Measurements from ENCODE around the gene TLCD1.
"Not testable (repeated sequence)": the region's sequence is repeated elsewhere in the genome, so short reads cannot be mapped to it uniquely, and the experiment has no call there.

TLCD1 gene

DNA sequence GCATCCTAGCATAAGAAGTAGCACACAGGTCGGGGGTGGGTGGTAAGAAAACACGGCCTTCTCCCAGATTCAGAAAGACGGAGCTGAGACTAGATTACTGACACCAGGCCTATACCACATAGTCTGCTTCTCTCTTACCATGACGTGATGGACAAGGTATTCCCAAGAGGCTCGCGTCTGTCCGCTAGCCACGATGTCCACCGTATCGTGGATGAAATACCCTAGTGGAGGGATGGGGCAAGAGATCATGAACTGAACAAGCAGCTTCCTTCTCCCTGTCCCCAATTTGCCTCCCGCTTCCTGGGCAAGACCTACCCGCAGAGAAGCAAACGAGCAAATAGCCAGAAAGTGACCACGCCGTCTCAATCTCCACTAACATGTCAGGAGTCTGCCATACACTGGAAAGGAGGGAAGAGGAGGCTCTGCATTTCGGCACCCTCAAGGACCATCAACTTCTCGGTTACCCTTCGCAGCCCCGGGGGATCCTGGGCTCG, 820 bp downstream of the TLCD1 start:
- TF ChIP-seq, protein P1, sequence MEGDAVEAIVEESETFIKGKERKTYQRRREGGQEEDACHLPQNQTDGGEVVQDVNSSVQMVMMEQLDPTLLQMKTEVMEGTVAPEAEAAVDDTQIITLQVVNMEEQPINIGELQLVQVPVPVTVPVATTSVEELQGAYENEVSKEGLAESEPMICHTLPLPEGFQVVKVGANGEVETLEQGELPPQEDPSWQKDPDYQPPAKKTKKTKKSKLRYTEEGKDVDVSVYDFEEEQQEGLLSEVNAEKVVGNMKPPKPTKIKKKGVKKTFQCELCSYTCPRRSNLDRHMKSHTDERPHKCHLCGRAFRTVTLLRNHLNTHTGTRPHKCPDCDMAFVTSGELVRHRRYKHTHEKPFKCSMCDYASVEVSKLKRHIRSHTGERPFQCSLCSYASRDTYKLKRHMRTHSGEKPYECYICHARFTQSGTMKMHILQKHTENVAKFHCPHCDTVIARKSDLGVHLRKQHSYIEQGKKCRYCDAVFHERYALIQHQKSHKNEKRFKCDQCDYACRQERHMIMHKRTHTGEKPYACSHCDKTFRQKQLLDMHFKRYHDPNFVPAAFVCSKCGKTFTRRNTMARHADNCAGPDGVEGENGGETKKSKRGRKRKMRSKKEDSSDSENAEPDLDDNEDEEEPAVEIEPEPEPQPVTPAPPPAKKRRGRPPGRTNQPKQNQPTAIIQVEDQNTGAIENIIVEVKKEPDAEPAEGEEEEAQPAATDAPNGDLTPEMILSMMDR (IDR thresholded peaks at IDR 0.05): no peak
- no peak for DNase-seq (ENCODE audit: low spot score)
- peak overlapping the region; percentile 87 for H3K4me3 ChIP-seq
- H3K27ac ChIP-seq: peak overlapping the region in 1 of 2 donors; percentile 99

GRCh38 chr17:28724500-28725165, 1.4 kb downstream of the TLCD1 start:
- Histone ChIP-seq H3K4me3 (peak overlapping the region; percentile 87), H3K27ac (peak overlapping the region in 1 of 2 donors; percentile 99)
- TF ChIP-seq, protein P1 (IDR thresholded peaks at IDR 0.05): no peak
- no peak for DNase-seq (ENCODE audit: low spot score)

DNA sequence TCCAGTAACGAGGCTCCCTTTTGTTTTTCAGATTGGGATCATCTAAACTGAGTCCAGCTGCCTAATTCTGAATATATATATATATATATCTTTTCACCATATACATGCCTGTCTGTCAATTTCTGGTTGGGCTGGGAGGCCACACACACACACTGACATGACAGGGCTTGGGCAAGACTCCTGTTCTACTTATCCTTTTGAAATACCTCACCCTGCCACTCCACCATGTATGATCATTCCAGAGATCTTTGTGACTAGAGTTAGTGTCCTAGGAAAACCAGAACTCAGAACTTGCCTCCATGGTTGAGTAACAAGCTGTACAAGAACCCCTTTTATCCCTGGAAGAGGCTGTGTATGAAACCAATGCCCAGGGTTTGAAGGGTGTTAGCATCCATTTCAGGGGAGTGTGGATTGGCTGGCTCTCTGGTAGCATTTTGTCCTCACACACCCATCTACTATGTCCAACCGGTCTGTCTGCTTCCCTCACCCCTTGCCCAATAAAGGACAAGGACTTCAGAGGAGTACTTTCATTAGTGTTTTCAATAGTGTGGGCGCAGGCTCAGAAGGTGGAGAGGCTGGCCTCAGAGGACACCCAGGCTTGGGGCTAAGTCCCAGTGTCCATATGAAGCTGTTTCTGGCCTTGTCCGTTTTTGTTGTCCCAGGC, 2.1 kb downstream of the TLCD1 start:
- H3K27ac ChIP-seq; DNase-seq (ENCODE audit: low spot score); H3K4me3 ChIP-seq: not testable (repeated sequence)

DNA sequence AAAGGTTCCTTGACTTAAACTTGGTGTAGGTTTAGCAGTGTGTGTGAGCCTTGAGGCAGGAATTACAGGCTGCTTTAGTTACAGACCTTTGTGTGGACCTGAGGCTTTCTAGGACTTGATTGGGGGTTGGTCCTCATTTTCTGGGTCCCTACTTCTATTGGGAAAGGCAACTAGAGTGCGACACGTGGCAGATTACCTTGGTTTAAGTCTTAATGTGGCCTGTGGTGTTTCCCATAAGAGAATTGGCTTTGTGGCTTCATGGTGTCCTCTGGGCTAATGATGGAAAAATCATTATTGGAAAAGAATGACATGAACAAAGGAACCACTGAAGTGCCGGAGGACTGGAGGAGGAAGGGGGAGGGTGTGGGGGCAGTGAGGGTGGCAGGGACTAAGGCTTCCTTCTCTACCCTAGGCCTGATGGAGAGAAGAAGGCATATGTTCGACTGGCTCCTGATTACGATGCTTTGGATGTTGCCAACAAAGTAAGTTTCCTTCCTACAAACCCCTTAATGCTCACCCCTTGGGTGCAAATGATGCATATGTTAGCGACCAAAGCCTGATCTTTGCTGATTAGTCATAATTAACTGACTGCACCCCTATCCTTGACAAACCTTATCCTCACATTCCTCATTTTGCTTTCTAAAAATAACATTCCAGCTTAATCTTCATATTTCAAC, 2.7 kb downstream of the TLCD1 start:
- TF ChIP-seq, protein P1 (IDR thresholded peaks at IDR 0.05): no peak
- Histone ChIP-seq H3K4me3 (no peak overlapping the region), H3K27ac (no peak overlapping the region)
- DNase-seq (ENCODE audit: low spot score): no peak

DNA sequence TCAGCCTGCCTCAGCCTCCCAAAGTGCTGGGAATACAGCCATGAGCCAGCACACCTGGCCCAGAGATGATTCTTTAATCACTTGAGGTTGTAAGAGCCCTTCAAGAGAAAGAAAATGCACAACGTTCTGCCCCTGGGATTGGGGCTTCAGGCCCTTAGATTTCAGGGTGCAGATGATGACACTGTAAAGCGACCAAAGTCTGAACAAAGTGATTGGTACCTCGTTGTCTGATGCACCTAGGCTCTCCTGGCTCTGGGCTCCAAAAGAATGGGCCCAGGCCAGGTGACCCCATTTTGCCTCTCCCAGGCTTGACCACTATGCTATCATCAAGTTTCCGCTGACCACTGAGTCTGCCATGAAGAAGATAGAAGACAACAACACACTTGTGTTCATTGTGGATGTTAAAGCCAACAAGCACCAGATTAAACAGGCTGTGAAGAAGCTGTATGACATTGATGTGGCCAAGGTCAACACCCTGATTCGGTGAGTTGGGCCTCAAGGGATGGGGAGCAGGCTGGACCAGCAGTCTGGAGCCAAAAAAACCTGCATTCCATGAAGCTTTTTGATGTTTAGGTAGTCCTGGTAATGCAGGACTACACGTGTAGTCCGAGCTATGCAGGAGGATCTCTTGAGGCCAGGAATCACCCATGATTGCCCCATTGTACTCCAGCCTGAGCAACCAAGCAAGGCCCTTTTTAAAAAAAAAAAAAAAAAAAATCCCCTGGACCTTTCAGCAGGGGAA, 3.4 kb downstream of the TLCD1 start:
- Histone ChIP-seq H3K4me3 (no peak overlapping the region), H3K27ac (no peak overlapping the region)
- TF ChIP-seq, protein P1 (IDR thresholded peaks at IDR 0.05): no peak
- DNase-seq (ENCODE audit: low spot score): no peak

GRCh38 chr17:28720997-28721329, 5.1 kb downstream of the TLCD1 start:
- DNase-seq (ENCODE audit: low spot score): not testable (repeated sequence)
- peak overlapping the region; percentile 96 for H3K4me3 ChIP-seq
- H3K27ac ChIP-seq: peak overlapping the region in 1 of 2 donors; percentile 88

- Histone ChIP-seq H3K27ac (peak overlapping the region; percentile 88 to 90), H3K4me3 (peak overlapping the region; percentile 96)
- DNase-seq (ENCODE audit: low spot score): no peak
- TF ChIP-seq, protein P1 (IDR thresholded peaks at IDR 0.05): no peak
These were observed 5.6 kb downstream of the TLCD1 start for GRCh38 chr17:28720247-28720996.
